ENCODE data around the gene FAM227B.

DNA sequence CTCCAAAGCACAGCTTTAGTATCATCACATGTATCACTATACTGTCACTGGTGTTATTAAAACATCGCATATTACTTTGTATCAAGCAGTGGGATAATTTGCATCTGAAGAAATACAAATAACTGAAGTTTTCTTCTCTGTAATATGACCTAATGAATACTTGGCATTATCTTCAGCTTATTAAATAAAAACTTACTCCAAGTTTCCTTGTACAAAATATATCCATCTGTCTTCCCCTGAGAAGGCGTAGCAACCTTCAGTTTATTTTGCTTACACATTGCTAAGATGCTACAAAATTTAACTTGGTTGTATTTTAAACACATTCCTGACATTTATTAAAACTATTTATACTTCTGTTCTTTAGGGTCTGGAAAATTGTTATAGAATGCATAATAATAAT, 183.9 kb downstream of the FAM227B start:
- TF ChIP-seq CTCF (IDR thresholded peaks at IDR 0.05) (no peak), POLR2A (IDR thresholded peaks at IDR 0.05) (no peak)

Data from body of pancreas (tissue), 4 donors.